Measurements from ENCODE around the gene TMEM178B.

- TF ChIP-seq CTCF (IDR thresholded peaks at IDR 0.05) (no peak), EP300 (IDR thresholded peaks at IDR 0.05) (no peak), POLR2A (IDR thresholded peaks at IDR 0.05) (no peak)
Measured at GRCh38 chr7:141354251-141354650, 280.4 kb downstream of the TMEM178B start.

Data from ovary (tissue), 3 donors.